ENCODE results near the gene MYO1G. TPM values are rescaled to one million over a fixed set of nuclear protein-coding genes. Genes with fewer than 3 reads are reported as not detected.

Gene MYO1G
- total RNA-seq, 1 experiment from 2014 or later, result 0.57 TPM

DNA sequence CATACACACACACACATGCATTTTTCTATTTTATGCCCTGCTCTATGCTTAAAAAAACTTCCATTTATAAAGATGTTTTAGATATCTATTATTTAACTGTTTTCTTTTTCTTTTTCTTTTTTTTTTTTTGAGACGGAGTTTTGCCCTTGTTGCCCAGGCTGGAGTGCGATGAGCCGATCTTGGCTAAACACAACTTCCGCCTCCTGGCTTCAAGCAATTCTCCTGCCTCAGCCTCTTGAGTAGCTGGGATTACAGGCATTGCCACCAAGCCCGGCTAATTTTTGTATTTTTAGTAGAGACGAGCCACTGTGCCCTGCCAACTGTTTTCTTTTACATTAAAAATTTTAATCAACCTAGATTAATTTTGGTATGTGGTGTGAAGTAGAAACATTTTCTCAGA, 47.9 kb downstream of the MYO1G start:
- Histone ChIP-seq H3K27me3 (ENCODE audit: insufficient read depth, low read length) (no peaks in the 10 kb centered on the region), H3K23me2 (ENCODE audit: insufficient read length, low read depth, low read length, poor library complexity, severe bottlenecking) (no peaks in the 10 kb centered on the region), H3K4me2 (ENCODE audit: insufficient read depth, insufficient read length, low read length) (no peak overlapping the region), H2BK12ac (ENCODE audit: insufficient read length, low read depth, low read length) (no peak overlapping the region), H3K9me3 (ENCODE audit: control insufficient read depth, low read depth, low read length) (no peaks in the 10 kb centered on the region), H3K56ac (ENCODE audit: insufficient read length, low read depth, low read length) (no peak overlapping the region), H3K79me1 (ENCODE audit: insufficient read depth, low read depth, low read length, poor library complexity, severe bottlenecking) (no peaks in the 10 kb centered on the region), H4K5ac (ENCODE audit: insufficient read length, low read depth, low read length) (no peak overlapping the region), H2BK120ac (ENCODE audit: low read depth, low read length, poor library complexity, severe bottlenecking) (no peak overlapping the region), H3K18ac (ENCODE audit: insufficient read length, low read depth, low read length) (no peak overlapping the region), H3K9ac (ENCODE audit: extremely low read depth, insufficient read length, low read length) (no peak overlapping the region), H3K4ac (ENCODE audit: low read depth, low read length) (no peak overlapping the region), H3T11ph (ENCODE audit: low read length) (no peak overlapping the region), H2BK5ac (ENCODE audit: insufficient read length, low read length) (no peak overlapping the region), H4K20me1 (ENCODE audit: control insufficient read depth, insufficient read depth, insufficient read length) (no peaks in the 10 kb centered on the region), H2AK5ac (ENCODE audit: insufficient read length, low read length) (no peak overlapping the region), H4K91ac (ENCODE audit: insufficient read length, low read depth, low read length) (no peak overlapping the region), H3K79me2 (ENCODE audit: insufficient read depth, low read length) (no peaks in the 10 kb centered on the region), H3K4me1 (ENCODE audit: insufficient read depth, low read length) (peaks cover 2% of the 10 kb centered on the region; the same call in 1 of the 2 replicates), H2BK15ac (ENCODE audit: low read depth, low read length) (no peak overlapping the region), H3K14ac (ENCODE audit: insufficient read depth, low read length) (no peak overlapping the region), H3K27ac (ENCODE audit: insufficient read length, low read depth, low read length) (no peak overlapping the region), H2BK20ac (ENCODE audit: low read depth, low read length, poor library complexity, severe bottlenecking) (no peak overlapping the region), H3K23ac (ENCODE audit: insufficient read length, low read depth, low read length) (no peak overlapping the region), H2AFZ (ENCODE audit: low read length) (no peak overlapping the region), H4K8ac (replicated peaks; ENCODE audit: insufficient read length, low read depth, low read length) (no peak overlapping the region)
- H3K27me3 Mint-ChIP-seq (ENCODE audit: low read depth), result peaks cover 5% of the 10 kb centered on the region
- H3K27ac Mint-ChIP-seq, result no peak overlapping the region
- H3K9me3 Mint-ChIP-seq, result no peaks in the 10 kb centered on the region
- H3K36me3 Mint-ChIP-seq (ENCODE audit: insufficient read depth in 1 of 3, low read depth in 3 of 3), result no peaks in the 10 kb centered on the region
- H3K4me1 Mint-ChIP-seq, result peaks cover 4 to 9% of the 10 kb centered on the region in 2 experiments
- H3K4me3 Mint-ChIP-seq, result no peak overlapping the region
- DNase-seq, result no peak
- no CpG with 5 or more reads among the region's 6 CpGs for WGBS (ENCODE audit: extremely low coverage, insufficient read length, low lambda C conversion rate)
- TF ChIP-seq, protein P1, sequence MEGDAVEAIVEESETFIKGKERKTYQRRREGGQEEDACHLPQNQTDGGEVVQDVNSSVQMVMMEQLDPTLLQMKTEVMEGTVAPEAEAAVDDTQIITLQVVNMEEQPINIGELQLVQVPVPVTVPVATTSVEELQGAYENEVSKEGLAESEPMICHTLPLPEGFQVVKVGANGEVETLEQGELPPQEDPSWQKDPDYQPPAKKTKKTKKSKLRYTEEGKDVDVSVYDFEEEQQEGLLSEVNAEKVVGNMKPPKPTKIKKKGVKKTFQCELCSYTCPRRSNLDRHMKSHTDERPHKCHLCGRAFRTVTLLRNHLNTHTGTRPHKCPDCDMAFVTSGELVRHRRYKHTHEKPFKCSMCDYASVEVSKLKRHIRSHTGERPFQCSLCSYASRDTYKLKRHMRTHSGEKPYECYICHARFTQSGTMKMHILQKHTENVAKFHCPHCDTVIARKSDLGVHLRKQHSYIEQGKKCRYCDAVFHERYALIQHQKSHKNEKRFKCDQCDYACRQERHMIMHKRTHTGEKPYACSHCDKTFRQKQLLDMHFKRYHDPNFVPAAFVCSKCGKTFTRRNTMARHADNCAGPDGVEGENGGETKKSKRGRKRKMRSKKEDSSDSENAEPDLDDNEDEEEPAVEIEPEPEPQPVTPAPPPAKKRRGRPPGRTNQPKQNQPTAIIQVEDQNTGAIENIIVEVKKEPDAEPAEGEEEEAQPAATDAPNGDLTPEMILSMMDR (conservative IDR thresholded peaks at IDR 0.05), result no peak

Measured in H9 (cell line).